T-cell (primary cell): ENCODE data around the gene DBH. TPM values are rescaled to one million over a fixed set of nuclear protein-coding genes. Genes with fewer than 3 reads are reported as not detected.

Source experiments
- ATAC-seq, 4 experiments: fragments of 200-7000 bp in 3 of 4; fragments of 150-1000 bp in 1 of 4; cut with Tn5 transposase; replicated peaks in 1 of 4; 1 replicate in 3 of 4; 2 replicates in 1 of 4; pipeline ENCODE4 v1.10.0; 2021; ENCODE audit warnings: moderate library complexity in 3 of 4, mild to moderate bottlenecking in 2 of 4, moderate number of reproducible peaks in 1 of 4
- CTCF ChIA-PET, 2 donors: fragments of 300-600 bp; sonication (Branson Sonifier 250); formaldehyde crosslinking; loops; one replicate each; lab custom pipeline; 2022; ENCODE audit warnings: antibody characterized with exemption in 2 of 2; lab: Charles Lee
- POLR2A ChIA-PET, 2 donors: fragments of 300-600 bp; sonication (Branson Sonifier 250); formaldehyde crosslinking; loops; one replicate each; lab custom pipeline; 2022; ENCODE audit warnings: antibody characterized with exemption in 2 of 2; lab: Charles Lee
- DNase-seq, 35 experiments: peaks; one replicate each; pipeline versions ENCODE4 v3.0.0 to v3.0.0-alpha.2; 2013 to 2023
- H3K27ac ChIP-seq: one replicate; pipeline ENCODE4 v1.5.1; 2013; ENCODE audit warnings: low read length
- H3K27me3 ChIP-seq, 2 experiments: replicated peaks in 1 of 2; 1 replicate in 1 of 2; 2 replicates in 1 of 2; pipeline versions ENCODE4 v1.6.1 to v1.7.0; 2013; ENCODE audit warnings: low read length in 1 of 2, mixed read lengths in 1 of 2; ENCODE audit not compliant: control insufficient read depth in 2 of 2, insufficient read depth in 2 of 2; ENCODE audit errors: extremely low read depth in 1 of 2
- H3K36me3 ChIP-seq, 2 donors: 1 replicate in 1 of 2; 2 replicates in 1 of 2; pipeline versions ENCODE4 v1.6.1 to v1.7.0; 2013; ENCODE audit warnings: low read length in 1 of 2; ENCODE audit not compliant: control insufficient read depth in 2 of 2, insufficient read depth in 1 of 2; ENCODE audit errors: extremely low read depth in 1 of 2
- H3K4me1 ChIP-seq, 2 experiments: 1 replicate in 1 of 2; 2 replicates in 1 of 2; pipeline versions ENCODE4 v1.6.1 to v1.7.0; 2013; ENCODE audit warnings: low read length in 2 of 2, mixed read lengths in 1 of 2; ENCODE audit not compliant: insufficient read depth in 2 of 2, control insufficient read depth in 1 of 2; ENCODE audit errors: extremely low read depth in 1 of 2
- H3K4me3 ChIP-seq, 2 donors: 1 replicate in 1 of 2; 2 replicates in 1 of 2; pipeline versions ENCODE4 v1.5.1 to v1.7.0; 2013; ENCODE audit warnings: mild to moderate bottlenecking in 2 of 2, low read length in 1 of 2, moderate library complexity in 1 of 2; ENCODE audit not compliant: control insufficient read depth in 1 of 2; ENCODE audit errors: extremely low read depth in 1 of 2
- H3K9me3 ChIP-seq: 2 replicates; pipeline ENCODE4 v1.7.0; 2013
- H3K27ac Mint-ChIP-seq, 2 donors: one replicate each; pipeline ENCODE4 v1.8.0; 2020 to 2021; ENCODE audit warnings: mild to moderate bottlenecking in 2 of 2, mixed read lengths in 2 of 2
- H3K27me3 Mint-ChIP-seq, 2 donors: one replicate each; pipeline ENCODE4 v1.8.0; 2021 to 2022; ENCODE audit warnings: mixed read lengths in 2 of 2
- H3K36me3 Mint-ChIP-seq: one replicate; pipeline ENCODE4 v1.8.0; 2021; ENCODE audit warnings: mixed read lengths
- H3K4me1 Mint-ChIP-seq, 3 donors: one replicate each; pipeline ENCODE4 v1.8.0; 2020 to 2022; ENCODE audit warnings: mixed read lengths in 3 of 3, mild to moderate bottlenecking in 1 of 3
- H3K4me3 Mint-ChIP-seq, 3 donors: one replicate each; pipeline ENCODE4 v1.8.0; 2020 to 2022; ENCODE audit warnings: mild to moderate bottlenecking in 3 of 3, mixed read lengths in 3 of 3, moderate library complexity in 3 of 3
- H3K9me3 Mint-ChIP-seq, 3 donors: one replicate each; pipeline ENCODE4 v1.8.0; 2020 to 2022; ENCODE audit warnings: mixed read lengths in 3 of 3
- WGBS: methylation state at CpG from one replicate; pipeline ENCODE4 v1.1.5; 2013; ENCODE audit warnings: missing lambda C conversion rate; ENCODE audit not compliant: insufficient coverage; 5-methylcytosine and 5-hydroxymethylcytosine counted together
- total RNA-seq, 35 experiments: library from RNA in 6 of 35; stranded (reverse) in 6 of 35; fragments of 120-200 nt in 1 of 35; gene quantifications; one replicate each; pipeline versions ENCODE4 v1.2.1 to v1.2.4 and lab custom pipeline; 2013 to 2026

DBH gene
- total RNA-seq, 5 donors from 2014 or later (not counting 1 experiment from before 2014, with no cell fraction given): 0.26 to 0.82 (median 0.32) TPM

DNA sequence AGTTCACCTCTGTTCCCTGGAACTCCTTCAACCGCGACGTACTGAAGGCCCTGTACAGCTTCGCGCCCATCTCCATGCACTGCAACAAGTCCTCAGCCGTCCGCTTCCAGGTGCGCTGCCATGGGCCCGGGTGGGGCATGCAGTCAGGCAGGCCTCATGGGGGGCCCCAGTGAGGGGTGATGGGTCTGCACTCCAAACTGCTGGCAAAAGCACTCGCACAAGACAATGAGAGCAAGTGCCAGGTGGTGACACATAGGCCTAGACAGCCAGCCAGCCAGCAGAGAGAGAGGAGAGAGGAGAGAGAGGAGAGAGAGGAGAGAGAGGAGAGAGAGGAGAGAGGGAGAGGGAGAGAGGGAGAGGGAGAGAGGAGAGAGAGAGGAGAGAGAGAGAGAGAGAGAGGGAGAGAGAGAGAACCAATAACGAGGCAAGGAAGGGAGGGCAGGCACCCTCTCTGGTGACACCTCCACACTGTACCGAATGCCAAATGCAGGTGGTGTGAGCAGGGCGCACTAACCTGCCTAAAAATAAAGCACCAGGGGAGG, 21.0 kb downstream of the DBH start:
- H3K4me3 Mint-ChIP-seq: peak overlapping the region; percentile 50 to 67 (median 67)
- H3K36me3 Mint-ChIP-seq: no peaks in the 10 kb centered on the region
- Histone ChIP-seq H3K4me3 (peak overlapping the region; percentile 12 to 46), H3K27me3 (peaks cover 0 to 79% of the 10 kb centered on the region in 2 experiments), H3K4me1 (peaks cover 25 to 53% of the 10 kb centered on the region in 2 experiments), H3K36me3 (no peaks in the 10 kb centered on the region), H3K27ac (no peak overlapping the region), H3K9me3 (no peaks in the 10 kb centered on the region)
- DNase-seq (peak in 5 of 35 experiments; percentile 12 to 35 (median 22)), ATAC-seq (peak in 3 of 4 experiments; percentile 33 to 46 (median 42))
- ChIA-PET CTCF (interaction anchor here in 1 of 2 donors (0.6 to 1.5 kb wide), 2 partner anchors 26 to 27 kb away, joined by 3 to 7 read pairs; no protein-coding TSS in a partner anchor), POLR2A (no interaction called here)
- H3K27ac Mint-ChIP-seq: peak overlapping the region; percentile 22 to 70
- peaks cover 7 to 59% of the 10 kb centered on the region in 2 donors for H3K27me3 Mint-ChIP-seq
- H3K9me3 Mint-ChIP-seq: no peaks in the 10 kb centered on the region
- 71% methylated on average over 5 of the region's 13 CpGs for WGBS
- H3K4me1 Mint-ChIP-seq: peaks cover 41 to 43% (median 42%) of the 10 kb centered on the region in 3 donors

DNA sequence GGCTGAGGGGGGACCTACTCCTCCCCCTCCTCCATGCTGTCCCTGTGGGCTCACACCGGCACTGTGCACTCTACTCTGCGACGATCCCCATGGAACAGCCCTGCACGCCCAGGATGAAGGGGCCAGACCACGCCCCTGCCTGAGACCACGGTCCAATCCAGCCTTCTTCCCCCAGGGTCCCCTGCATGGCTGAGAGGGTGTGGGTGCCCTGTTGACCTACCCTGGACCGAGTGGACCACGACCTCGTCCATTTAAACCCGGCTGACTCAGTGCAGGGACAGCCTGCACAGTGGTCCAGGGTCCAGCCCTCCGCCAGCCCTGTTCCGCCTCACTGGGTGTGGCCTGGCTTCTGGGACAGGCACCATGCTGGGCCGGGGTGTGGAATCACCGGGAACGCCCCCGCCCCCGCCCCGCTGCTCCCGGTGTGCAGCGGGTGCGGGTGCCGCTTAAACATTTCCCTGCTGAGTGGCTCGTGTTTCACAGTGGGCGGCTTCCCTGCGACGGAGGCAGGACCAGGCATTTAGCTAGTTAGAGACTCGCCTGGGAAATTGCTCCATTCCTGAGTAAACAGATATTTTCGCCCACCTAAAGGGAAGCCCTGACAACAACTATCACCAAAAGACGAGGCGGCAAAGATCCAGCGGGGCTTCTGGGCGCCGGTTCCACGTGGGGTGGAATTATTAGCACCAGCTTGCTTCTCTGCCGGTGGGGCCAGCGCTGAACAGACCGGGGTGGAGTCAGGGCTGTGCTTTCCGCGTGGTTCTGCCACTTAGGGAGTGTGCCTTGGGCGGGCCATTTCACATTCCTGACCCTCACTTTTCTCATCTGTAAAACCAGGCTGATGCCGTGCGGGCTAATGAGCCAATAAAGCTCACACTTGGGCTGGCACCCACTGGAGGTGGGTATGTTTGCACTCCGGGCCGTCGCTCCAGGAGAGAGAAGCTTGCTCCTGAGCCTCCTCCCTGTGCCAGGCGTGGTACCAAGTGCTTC, 22.6 kb downstream of the DBH start:
- H3K36me3 ChIP-seq: peaks cover 0 to under 1% of the 10 kb centered on the region in 2 donors
- WGBS: 22% methylated on average over 40 of the region's 46 CpGs
- POLR2A ChIA-PET: no interaction called here
- H3K9me3 Mint-ChIP-seq: no peaks in the 10 kb centered on the region
- H3K27ac Mint-ChIP-seq: peak overlapping the region in 1 of 2 donors; percentile 52
- peaks cover 0 to 64% of the 10 kb centered on the region in 2 experiments for H3K27me3 ChIP-seq
- no peaks in the 10 kb centered on the region for H3K36me3 Mint-ChIP-seq
- peaks cover 25 to 53% of the 10 kb centered on the region in 2 experiments for H3K4me1 ChIP-seq
- peak overlapping the region in 2 of 3 donors; percentile 58 to 67 for H3K4me3 Mint-ChIP-seq
- no peak overlapping the region for H3K27ac ChIP-seq
- H3K9me3 ChIP-seq: no peaks in the 10 kb centered on the region
- CTCF ChIA-PET: interaction anchor here in 1 of 2 donors (1.5 kb wide), 1 partner anchor 25 kb away, joined by 7 read pairs; no protein-coding TSS in a partner anchor
- no peak for ATAC-seq
- H3K4me3 ChIP-seq: peak overlapping the region in 1 of 2 donors; percentile 12
- peaks cover 3 to 45% of the 10 kb centered on the region in 2 donors for H3K27me3 Mint-ChIP-seq
- DNase-seq: peak in 2 of 35 experiments; percentile 13 to 25
- H3K4me1 Mint-ChIP-seq: peaks cover 40 to 43% (median 41%) of the 10 kb centered on the region in 3 donors

DNA sequence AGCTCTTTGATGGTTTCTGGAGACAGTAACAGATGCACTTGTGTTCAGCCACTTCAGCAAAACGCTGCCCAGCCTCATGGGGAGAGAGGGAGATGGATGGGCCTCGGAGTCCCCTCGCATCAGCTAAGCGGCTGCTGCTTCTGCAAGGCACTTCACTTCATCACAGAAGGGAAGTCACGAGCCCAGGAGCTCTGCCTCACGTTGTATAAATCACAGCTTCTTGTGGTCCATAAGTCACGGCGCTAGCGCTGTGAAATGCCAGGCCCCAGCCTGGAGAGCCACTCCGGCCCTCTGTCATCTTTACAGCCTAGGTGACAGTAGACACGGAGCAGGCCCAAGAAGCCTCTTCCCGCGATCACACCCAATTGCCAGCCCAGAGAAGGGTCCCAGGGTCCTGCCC, 23.4 kb downstream of the DBH start:
- ChIA-PET CTCF (no interaction called here), POLR2A (no interaction called here)
- peak overlapping the region in 1 of 3 donors; percentile 67 for H3K4me3 Mint-ChIP-seq
- Histone ChIP-seq H3K4me1 (peaks cover 25 to 53% of the 10 kb centered on the region in 2 experiments), H3K27ac (no peak overlapping the region), H3K4me3 (no peak overlapping the region), H3K27me3 (peaks cover 0 to 60% of the 10 kb centered on the region in 2 experiments), H3K36me3 (peaks cover 0 to 8% of the 10 kb centered on the region in 2 donors), H3K9me3 (no peaks in the 10 kb centered on the region)
- peak in 1 of 35 experiments; percentile 30 for DNase-seq
- H3K27me3 Mint-ChIP-seq: peaks cover 3 to 42% of the 10 kb centered on the region in 2 donors
- no peak for ATAC-seq
- no peaks in the 10 kb centered on the region for H3K36me3 Mint-ChIP-seq
- H3K9me3 Mint-ChIP-seq: no peaks in the 10 kb centered on the region
- H3K27ac Mint-ChIP-seq: no peak overlapping the region
- H3K4me1 Mint-ChIP-seq: peaks cover 40 to 43% (median 40%) of the 10 kb centered on the region in 3 donors
- 76% methylated on average over 12 of the region's 13 CpGs for WGBS

DNA sequence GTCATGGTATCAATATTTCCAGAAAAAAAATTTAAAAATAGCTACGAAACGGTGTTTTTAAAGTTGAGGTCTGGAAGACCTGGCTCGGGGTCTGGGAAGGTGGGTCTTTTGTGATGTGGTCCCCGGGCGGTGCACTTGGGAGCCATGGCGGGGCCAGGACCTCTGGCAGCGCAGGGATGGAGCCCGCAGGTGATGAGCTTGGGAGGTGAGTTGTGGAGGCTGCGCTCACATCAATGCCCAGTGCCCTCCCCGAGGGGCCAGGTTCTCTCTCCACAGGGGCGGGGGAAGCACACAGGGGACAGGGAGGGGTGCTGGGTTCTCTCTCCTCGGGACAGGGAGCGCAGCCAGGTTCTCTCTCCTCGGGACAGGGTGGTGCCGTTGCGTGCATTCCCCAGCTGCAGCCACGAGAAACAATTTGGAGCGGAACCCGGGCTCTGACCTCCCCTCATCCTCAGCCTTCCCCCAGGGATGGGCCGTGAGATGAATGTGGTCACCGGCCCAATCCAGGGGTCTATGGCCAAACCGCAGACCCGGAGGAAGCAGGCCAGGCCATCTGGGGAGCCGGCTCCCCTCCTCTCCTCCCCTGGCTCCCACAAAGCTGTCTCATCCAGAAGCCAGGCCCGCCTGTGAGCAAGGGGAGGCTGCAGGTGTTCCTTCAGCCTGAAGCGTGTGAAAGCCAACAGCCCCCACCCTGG, 25.8 kb downstream of the DBH start:
- Mint-ChIP-seq H3K36me3 (no peaks in the 10 kb centered on the region), H3K4me3 (no peak overlapping the region), H3K4me1 (peaks cover 27 to 31% (median 27%) of the 10 kb centered on the region in 3 donors), H3K27me3 (peaks cover 3 to 21% of the 10 kb centered on the region in 2 donors), H3K9me3 (no peaks in the 10 kb centered on the region), H3K27ac (no peak overlapping the region)
- H3K27ac ChIP-seq: no peak overlapping the region
- H3K36me3 ChIP-seq: peaks cover 0 to 11% of the 10 kb centered on the region in 2 donors
- no peak overlapping the region for H3K4me3 ChIP-seq
- no peak for DNase-seq
- no peaks in the 10 kb centered on the region for H3K9me3 ChIP-seq
- no peak for ATAC-seq
- peaks cover 0 to 35% of the 10 kb centered on the region in 2 experiments for H3K27me3 ChIP-seq
- H3K4me1 ChIP-seq: peaks cover 14 to 31% of the 10 kb centered on the region in 2 experiments
- POLR2A ChIA-PET: no interaction called here
- WGBS: 80% methylated on average over 12 of the region's 26 CpGs
- CTCF ChIA-PET: no interaction called here

DNA sequence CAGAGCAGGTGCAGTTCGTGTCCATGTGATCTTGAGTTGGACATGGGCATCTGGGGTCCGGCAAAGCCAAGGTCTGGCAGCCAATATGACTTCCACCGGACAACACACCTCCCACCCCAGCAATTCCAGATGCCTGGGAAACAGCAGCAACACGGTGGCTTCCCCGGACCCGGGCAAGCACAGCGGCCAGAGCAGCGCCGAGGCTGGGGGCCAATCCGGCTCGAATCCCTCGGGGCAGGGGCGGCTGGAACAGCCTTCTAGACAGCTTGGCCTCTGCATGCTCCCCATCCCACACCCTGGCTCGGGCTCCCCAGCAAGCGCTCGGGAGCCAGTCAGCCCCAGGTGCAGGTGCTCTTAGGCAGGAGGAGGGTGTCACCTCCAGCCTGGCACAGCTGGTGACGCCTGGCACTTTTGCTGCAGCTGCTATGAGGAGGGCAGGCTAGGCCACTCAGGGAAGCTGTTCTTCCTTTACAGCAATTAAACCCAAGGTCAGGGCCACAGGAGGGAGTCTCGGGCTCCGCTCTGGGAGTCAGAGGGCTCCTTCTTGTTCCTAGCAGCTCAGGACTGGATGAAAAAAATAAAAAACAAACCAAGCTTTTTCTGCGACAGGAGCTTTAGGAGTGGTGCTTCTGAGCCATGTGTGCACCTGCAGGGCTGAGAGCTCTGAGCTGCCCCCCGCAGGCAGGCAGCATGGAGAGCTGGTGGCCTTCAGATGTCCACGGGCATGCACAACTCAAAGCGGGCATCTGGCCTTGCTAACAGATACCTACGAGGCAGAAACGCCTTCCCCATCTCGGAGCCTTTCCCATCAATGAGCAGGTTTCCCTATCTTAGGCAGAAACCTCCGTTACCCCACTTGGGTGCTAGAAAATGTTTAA, 28.2 kb downstream of the DBH start:
- Mint-ChIP-seq H3K27me3 (peaks cover 0 to 3% of the 10 kb centered on the region in 2 donors), H3K36me3 (peaks cover 3% of the 10 kb centered on the region), H3K4me1 (peaks cover 3 to 9% (median 6%) of the 10 kb centered on the region in 3 donors), H3K4me3 (no peak overlapping the region), H3K9me3 (no peaks in the 10 kb centered on the region), H3K27ac (no peak overlapping the region)
- DNase-seq (no peak), ATAC-seq (no peak)
- 83% methylated on average over 20 of the region's 27 CpGs for WGBS
- H3K27ac ChIP-seq: no peak overlapping the region
- H3K4me1 ChIP-seq: peaks cover 0 to 10% of the 10 kb centered on the region in 2 experiments
- ChIA-PET POLR2A (no interaction called here), CTCF (no interaction called here)
- H3K27me3 ChIP-seq: peaks cover 0 to 11% of the 10 kb centered on the region in 2 experiments
- no peak overlapping the region for H3K4me3 ChIP-seq
- peaks cover 1 to 19% of the 10 kb centered on the region in 2 donors for H3K36me3 ChIP-seq
- H3K9me3 ChIP-seq: no peaks in the 10 kb centered on the region
